HEK293 (cell line): ENCODE results near the gene CLMN.

Experiments used
- CTCF ChIP-seq: fragments of 450-650 bp; formaldehyde crosslinking; IDR thresholded peaks from 2 replicates; pipeline ENCODE4 v1.5.1; 2016; ENCODE audit warnings: missing biosample characterization, missing genetic modification characterization
- MEIS1 ChIP-seq: sonication (generic); formaldehyde crosslinking; IDR thresholded peaks from 2 replicates; pipeline ENCODE4 v1.8.1; 2022; ENCODE audit warnings: missing genetic modification reagents, mild to moderate bottlenecking, borderline replicate concordance
- ZNF157 ChIP-seq: fragments of 450-650 bp; formaldehyde crosslinking; IDR thresholded peaks from 2 replicates; pipeline ENCODE4 v1.5.1; 2016; ENCODE audit warnings: missing biosample characterization, missing genetic modification characterization

- TF ChIP-seq MEIS1 (CRISPR knock-in tag) (no peak), ZNF157 (tag by site-specific recombination) (no peak), CTCF (tag by site-specific recombination) (no peak)
Measured at GRCh38 chr14:95332641-95333040, 12.9 kb upstream of the CLMN start.
